ENCODE measurements around the gene RHCE.

GRCh38 chr1:25456502-25456901, 35.9 kb upstream of the RHCE start:
- TF ChIP-seq CTCF (IDR thresholded peaks at IDR 0.05; ENCODE audit: insufficient read depth, low read depth, low read length) (no peak), EZH2 (IDR thresholded peaks at IDR 0.05; ENCODE audit: insufficient read depth, low read length) (no peak)
